Kidney capillary endothelial cell (primary cell): ENCODE results near the gene PNMA8A.
"Not testable (repeated sequence)": the region's sequence is repeated elsewhere in the genome, so short reads cannot be mapped to it uniquely, and the experiment has no call there.

ENCODE experiments used
- DNase-seq: peaks from one replicate; pipeline ENCODE4 v3.0.0-alpha.2; 2018; ENCODE audit warnings: low spot score

PNMA8A gene, protein sequence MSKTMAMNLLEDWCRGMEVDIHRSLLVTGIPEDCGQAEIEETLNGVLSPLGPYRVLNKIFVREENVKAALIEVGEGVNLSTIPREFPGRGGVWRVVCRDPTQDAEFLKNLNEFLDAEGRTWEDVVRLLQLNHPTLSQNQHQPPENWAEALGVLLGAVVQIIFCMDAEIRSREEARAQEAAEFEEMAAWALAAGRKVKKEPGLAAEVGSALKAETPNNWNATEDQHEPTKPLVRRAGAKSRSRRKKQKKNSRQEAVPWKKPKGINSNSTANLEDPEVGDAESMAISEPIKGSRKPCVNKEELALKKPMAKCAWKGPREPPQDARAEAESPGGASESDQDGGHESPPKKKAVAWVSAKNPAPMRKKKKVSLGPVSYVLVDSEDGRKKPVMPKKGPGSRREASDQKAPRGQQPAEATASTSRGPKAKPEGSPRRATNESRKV

GRCh38 chr19:46471116-46471733 lies at the start of gene PNMA8A:
Gene PNMA8A (minus strand): TSS chr19:46471563. CDS start chr19:46471035, 528 bp downstream.
- peak; percentile 57 for DNase-seq

DNA sequence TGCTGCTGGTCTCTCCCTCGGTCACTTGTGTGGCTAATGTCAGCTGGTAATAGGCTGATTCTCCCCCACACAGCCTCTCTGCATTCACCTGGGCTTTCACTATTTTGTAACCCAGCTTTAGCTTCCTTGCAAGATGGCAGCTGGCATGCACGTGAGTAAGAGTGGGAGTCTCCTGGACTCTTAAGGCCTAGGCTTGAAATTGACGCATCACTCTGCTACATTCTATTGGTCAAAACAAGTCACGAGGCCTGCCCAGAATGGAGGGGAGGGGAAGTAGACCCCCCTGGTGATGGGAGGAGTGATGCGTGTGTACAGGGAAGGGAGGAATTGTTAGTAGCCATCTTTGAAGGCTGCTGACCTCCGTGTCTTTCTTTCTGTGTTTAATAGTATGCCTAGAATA lies 49.3 kb upstream of the PNMA8A start:
- DNase-seq: no peak

DNA sequence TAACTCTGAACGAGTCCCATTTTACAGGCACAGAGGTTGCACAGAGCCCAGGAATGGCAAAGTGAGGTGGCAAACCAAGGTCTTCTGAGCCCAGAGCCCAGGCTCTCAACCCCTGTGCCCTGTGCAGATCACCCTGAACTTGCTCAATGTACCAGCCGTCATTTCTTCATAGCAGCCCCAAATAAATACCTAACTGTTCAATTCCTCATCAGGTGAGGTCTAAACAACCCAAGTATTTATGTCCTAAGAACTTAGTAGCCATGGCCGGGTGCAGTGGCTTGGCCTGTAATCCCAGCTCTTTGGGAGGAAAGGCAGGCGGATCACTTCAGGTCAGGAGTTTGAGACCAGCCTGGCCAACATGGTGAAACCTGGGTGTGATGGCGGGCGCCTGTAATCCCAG lies 46.1 kb upstream of the PNMA8A start:
- no peak for DNase-seq

DNA sequence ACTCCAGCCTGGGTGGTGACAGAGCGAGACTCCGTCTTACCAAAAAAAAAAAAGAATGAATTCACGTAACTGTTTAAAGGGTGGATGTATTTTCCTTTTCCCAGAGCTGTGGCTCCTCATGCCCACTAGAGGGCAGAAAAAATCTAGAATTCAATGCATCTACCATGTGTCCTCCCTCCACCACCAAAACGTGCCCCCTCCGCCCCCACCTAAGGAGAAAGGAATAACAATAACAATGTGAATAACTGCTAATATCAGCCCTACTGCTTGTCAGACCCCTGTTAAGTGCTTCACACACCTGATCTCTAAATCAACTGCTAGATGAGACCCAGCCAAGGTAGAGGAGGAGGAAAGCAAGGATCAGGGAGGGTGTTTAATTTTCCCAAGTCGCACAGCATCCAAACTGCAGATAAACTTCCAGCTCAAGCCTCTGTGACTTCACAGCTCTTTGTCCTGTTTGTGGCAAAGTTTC lies 44.6 kb upstream of the PNMA8A start:
- DNase-seq: peak; percentile 40

GRCh38 chr19:46515290-46515609 lies 43.9 kb upstream of the PNMA8A start:
- DNase-seq: no peak

- no peak for DNase-seq
Measured at GRCh38 chr19:46514589-46515289, 43.4 kb upstream of the PNMA8A start.

DNA sequence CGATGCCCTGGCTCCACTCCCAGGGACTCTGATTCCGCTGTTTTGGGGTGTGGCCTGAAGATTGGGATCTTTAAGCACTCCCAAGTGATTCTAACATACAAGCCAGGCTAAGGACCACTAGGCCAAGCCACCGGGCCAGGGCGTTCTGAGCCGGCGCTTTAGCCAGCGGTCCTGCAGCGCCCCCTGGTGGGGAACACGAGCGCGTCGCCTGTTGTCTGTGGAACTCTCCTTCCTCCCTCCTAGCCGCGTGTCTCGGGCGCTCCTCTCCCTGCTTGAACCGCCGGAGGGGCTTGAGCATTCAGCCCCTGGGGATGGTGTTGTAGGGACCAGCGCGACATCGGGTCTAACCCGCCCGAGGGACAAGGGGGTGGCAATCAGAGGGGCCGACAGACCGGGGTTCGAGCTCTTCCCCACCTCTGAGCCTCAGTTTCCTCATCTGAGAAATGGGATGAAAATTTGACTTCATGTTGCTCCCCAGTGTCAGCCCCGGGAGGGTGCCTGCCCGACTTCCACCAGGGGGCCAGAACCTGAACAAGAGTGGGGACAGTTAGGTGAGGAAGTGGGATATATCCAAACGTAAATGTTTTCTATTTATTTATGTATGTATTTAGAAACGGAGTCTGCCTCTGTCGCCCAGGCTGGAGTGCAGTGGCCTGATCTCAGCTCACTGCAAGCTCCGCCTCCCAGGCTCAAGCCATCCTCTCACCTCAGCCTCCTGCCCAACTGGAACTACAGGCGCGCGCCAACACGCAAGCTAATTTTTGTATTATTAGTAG lies 42.3 kb upstream of the PNMA8A start:
- peak; percentile 57 for DNase-seq

GRCh38 chr19:46511237-46511636 lies 39.9 kb upstream of the PNMA8A start:
- no peak for DNase-seq

DNA sequence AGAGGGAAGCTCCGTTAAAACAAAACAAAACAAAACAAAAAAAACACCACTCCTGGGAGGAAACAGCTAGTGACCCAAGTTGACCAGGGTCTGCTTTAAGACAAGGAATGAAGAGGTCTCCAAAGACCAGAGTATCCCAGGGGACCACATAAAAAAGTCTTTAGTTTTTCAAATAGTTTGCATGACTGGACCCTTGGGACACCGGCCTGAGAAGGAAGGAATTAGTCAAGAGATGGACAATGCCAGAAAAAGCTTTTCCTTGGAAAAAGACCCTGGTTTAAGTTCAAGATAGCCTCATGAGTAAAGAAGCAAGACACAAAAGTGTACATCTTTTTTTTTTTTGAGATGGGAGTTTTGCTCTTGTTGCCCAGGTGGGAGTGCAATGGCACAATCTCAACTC lies 36.8 kb upstream of the PNMA8A start:
- DNase-seq: no peak

DNA sequence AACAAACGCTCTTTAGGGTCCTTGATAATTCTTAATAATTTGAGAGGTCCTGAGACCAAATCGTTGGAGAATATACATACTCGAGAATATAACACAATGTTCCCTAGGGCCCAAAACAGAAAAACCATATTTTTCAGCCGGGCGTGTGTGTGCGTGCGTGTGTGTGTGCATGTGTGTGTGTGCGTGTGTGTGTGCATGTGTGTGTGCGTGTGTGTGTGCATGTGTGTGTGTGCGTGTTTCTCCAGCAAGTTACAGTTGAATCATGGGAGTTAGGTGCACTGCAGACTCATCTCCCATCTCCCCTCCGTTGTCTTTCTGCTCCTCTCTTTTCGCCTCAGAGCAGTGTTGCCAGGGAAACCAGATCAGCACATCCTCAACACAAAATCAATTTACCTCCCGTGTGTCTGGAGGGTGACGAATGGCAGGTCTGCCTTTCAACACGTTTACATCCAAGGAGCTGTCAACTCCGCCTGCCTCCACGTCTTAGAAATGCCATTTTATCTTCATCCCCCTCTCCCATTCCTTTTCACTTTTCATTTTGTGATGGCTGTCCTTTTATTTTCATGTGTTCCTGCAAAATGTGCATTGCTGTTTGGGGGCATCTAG lies 32.6 kb upstream of the PNMA8A start:
- no peak for DNase-seq

DNA sequence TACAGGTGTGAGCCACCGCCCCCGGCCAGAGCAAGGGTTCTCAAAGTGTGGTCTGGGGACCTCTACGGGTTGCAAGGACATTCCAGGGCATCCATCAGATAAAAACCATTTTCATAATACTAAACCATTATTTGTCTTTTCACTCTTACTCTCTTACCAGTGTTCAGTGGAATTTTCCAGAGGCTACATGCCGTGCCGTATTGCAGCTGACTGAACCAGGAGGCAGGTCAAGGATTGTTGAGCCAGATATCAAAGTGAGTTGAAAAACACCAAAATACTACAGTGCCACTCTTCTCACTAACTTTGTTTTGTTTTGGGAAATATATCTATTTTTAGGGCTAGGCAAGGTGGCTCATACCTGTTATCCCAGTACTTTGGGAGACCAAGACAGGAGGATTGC lies 31.5 kb upstream of the PNMA8A start:
- DNase-seq: no peak

- DNase-seq: no peak
Measured at GRCh38 chr19:46499692-46500091, 28.3 kb upstream of the PNMA8A start.

DNA sequence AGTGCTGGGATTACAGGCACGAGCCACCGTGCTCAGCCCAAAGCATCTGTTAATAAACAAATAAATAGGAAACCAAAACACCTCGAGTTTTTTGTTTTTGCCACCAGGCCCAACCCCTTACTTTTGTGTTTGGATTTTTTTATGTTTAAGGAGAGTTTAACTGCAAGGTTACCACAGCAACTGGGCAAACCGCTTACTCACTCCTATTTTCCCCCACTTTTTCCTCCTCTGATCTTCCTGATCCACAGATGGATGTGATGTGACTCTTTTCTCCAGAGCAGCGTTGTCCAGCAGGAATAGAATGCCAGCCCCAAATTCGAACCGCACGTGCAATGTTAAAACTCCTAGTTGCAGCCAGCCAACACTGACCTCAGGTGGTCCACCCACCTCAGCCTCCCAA lies 26.4 kb upstream of the PNMA8A start:
- DNase-seq: no peak

DNA sequence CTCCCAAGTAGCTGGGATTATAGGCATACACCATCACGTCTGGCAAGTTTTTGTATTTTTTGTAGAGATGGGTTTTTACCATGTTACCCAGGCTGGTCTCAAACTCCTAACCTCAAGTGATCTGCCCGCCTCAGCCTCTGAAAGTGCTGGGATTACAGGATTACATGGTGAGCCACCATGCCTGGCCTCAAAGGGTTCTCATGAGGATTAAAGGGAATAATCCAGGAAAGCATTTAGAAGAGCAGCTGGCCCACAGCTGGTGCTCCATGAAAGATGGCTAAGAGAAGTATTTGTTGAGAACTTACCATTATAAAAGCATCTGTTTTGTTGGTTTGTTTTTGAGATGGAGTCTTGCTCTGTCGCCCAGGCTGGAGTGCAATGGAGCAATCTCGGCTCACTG lies 25.5 kb upstream of the PNMA8A start:
- not testable (repeated sequence) for DNase-seq

DNA sequence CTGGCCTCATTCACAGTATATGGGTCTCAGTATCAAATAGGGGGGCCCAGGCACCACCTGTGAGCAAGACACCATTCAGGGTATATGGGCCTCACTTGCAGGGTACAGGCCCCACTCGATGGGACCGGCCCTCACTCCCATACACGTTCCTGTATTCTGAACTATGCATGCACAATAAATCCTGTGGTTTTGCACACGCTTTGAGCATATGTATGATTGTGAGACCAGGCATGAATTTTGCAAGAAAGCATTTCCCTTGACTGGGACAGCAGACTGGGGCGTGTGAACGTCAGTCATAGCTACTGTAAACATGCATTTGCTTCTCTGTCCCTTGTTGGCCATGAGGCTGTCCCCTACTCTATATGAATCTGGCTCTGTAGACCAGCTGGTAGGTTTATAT lies 24.9 kb upstream of the PNMA8A start:
- DNase-seq: no peak

GRCh38 chr19:46495786-46496099 lies 24.4 kb upstream of the PNMA8A start, which contains the start of gene PNMA8B:
Gene PNMA8B (minus strand): TSS chr19:46495867. CDS start chr19:46495465, 402 bp downstream.
- DNase-seq: no peak

DNA sequence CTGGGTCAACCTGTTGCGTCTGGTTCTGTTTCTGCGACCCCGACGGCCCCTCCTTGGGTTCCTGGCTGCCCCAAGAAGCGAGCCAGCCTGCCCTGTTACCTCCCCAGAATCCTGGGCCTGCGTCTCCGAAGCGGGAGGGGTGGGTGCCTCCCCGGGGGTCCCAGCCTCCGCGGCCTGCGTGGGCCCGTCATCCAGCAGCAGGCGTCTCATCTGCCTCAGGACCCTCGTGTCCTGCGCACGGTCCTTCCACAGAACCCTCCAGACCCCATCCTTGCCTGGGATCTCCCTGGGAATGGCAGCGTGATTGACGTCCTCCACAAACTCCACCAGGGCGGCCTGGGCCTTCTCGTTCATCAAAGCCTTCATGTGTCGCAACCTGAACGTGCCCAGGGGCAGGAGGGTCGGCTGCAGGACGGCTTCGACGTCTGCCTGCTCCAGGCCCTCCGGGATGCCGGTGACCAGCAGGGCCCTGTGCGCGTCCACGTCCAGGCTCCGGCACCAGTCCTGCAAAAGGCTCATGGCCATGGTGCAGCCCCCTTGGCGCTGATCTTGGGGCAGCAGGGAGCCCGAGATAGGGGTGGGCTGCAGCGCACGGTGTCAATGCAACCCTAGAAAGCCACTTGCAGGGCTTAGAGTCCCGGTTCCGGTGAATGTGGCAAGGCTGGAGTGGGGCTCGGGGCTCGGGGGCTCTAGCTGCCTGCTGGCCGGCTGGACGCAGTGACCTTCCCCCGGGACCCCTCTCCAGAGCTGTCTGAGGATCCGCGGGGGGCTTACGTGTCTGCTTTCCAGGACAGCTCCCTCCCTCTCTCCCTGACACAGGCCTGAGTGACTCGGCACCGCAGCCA lies 23.8 kb upstream of the PNMA8A start:
- DNase-seq: no peak

GRCh38 chr19:46494146-46494940 lies 23.0 kb upstream of the PNMA8A start:
- DNase-seq: no peak

- no peak for DNase-seq
Measured at GRCh38 chr19:46493236-46494145, 22.1 kb upstream of the PNMA8A start.
